Measurements from ENCODE around the gene CD34. TPM values are rescaled to one million over a fixed set of nuclear protein-coding genes. Genes with fewer than 3 reads are reported as not detected.

CD34 gene
- total RNA-seq, 1 experiment from 2014 or later: 0.35 TPM

DNA sequence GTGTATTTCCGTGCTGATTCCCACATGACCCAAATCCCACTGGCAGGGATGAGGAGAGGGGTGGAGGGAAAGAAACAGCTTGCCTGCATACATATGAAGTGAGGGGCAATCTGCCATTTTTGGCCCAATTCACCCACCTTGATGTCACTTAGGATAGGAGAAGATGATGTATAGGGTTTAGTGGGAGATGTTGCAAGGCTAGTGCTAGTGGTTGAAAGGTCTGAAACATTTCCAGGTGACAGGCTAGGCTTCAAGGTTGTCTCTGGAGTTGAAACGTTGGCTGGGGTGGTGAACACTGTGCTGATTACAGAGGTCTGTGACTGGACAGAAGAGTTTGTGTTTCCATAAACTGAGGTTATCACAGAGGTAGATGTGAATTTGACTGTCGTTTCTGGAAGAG is 12.1 kb downstream of the CD34 start:
- peaks cover 5% of the 10 kb centered on the region; the same call in 1 of the 2 replicates for H3K27me3 Mint-ChIP-seq (ENCODE audit: low read depth)
- no peak overlapping the region for H3T11ph ChIP-seq (ENCODE audit: low read length)
- no peak overlapping the region for H3K4me3 Mint-ChIP-seq
- no peaks in the 10 kb centered on the region for H3K23me2 ChIP-seq (ENCODE audit: insufficient read length, low read depth, low read length, poor library complexity, severe bottlenecking)
- H3K56ac ChIP-seq (ENCODE audit: insufficient read length, low read depth, low read length): no peak overlapping the region
- DNase-seq: no peak
- no peak overlapping the region for H3K4ac ChIP-seq (ENCODE audit: low read depth, low read length)
- no peak overlapping the region for H2AFZ ChIP-seq (ENCODE audit: low read length)
- H2BK120ac ChIP-seq (ENCODE audit: low read depth, low read length, poor library complexity, severe bottlenecking): no peak overlapping the region
- H3K4me1 ChIP-seq (ENCODE audit: insufficient read depth, low read length): no peaks in the 10 kb centered on the region
- H4K8ac ChIP-seq (replicated peaks; ENCODE audit: insufficient read length, low read depth, low read length): no peak overlapping the region
- H3K9me3 ChIP-seq (ENCODE audit: control insufficient read depth, low read depth, low read length): no peaks in the 10 kb centered on the region
- H4K91ac ChIP-seq (ENCODE audit: insufficient read length, low read depth, low read length): no peak overlapping the region
- no peaks in the 10 kb centered on the region for H3K36me3 Mint-ChIP-seq (ENCODE audit: insufficient read depth in 1 of 3, low read depth in 3 of 3)
- H3K23ac ChIP-seq (ENCODE audit: insufficient read length, low read depth, low read length): no peak overlapping the region
- no peak overlapping the region; a peak in 1 of 7 replicates for H3K27ac Mint-ChIP-seq
- WGBS (ENCODE audit: extremely low coverage, insufficient read length, low lambda C conversion rate): no CpG with 5 or more reads among the region's 3 CpGs
- H4K20me1 ChIP-seq (ENCODE audit: control insufficient read depth, insufficient read depth, insufficient read length): no peaks in the 10 kb centered on the region
- H3K27me3 ChIP-seq (ENCODE audit: insufficient read depth, low read length): no peaks in the 10 kb centered on the region
- no peak overlapping the region for H3K18ac ChIP-seq (ENCODE audit: insufficient read length, low read depth, low read length)
- no peak overlapping the region for H3K9ac ChIP-seq (ENCODE audit: extremely low read depth, insufficient read length, low read length)
- no peaks in the 10 kb centered on the region for H3K79me2 ChIP-seq (ENCODE audit: insufficient read depth, low read length)
- H4K5ac ChIP-seq (ENCODE audit: insufficient read length, low read depth, low read length): no peak overlapping the region
- no peak overlapping the region for H2BK12ac ChIP-seq (ENCODE audit: insufficient read length, low read depth, low read length)
- H3K79me1 ChIP-seq (ENCODE audit: insufficient read depth, low read depth, low read length, poor library complexity, severe bottlenecking): no peaks in the 10 kb centered on the region
- no peak overlapping the region for H2AK5ac ChIP-seq (ENCODE audit: insufficient read length, low read length)
- peaks cover 0 to 4% of the 10 kb centered on the region in 2 experiments; a peak in 3 of 4 replicates for H3K4me1 Mint-ChIP-seq
- no peak overlapping the region for H3K4me2 ChIP-seq (ENCODE audit: insufficient read depth, insufficient read length, low read length)
- H3K9me3 Mint-ChIP-seq: no peaks in the 10 kb centered on the region
- TF ChIP-seq, protein P1, sequence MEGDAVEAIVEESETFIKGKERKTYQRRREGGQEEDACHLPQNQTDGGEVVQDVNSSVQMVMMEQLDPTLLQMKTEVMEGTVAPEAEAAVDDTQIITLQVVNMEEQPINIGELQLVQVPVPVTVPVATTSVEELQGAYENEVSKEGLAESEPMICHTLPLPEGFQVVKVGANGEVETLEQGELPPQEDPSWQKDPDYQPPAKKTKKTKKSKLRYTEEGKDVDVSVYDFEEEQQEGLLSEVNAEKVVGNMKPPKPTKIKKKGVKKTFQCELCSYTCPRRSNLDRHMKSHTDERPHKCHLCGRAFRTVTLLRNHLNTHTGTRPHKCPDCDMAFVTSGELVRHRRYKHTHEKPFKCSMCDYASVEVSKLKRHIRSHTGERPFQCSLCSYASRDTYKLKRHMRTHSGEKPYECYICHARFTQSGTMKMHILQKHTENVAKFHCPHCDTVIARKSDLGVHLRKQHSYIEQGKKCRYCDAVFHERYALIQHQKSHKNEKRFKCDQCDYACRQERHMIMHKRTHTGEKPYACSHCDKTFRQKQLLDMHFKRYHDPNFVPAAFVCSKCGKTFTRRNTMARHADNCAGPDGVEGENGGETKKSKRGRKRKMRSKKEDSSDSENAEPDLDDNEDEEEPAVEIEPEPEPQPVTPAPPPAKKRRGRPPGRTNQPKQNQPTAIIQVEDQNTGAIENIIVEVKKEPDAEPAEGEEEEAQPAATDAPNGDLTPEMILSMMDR (conservative IDR thresholded peaks at IDR 0.05): no peak
- H3K14ac ChIP-seq (ENCODE audit: insufficient read depth, low read length): no peak overlapping the region
- no peak overlapping the region for H2BK5ac ChIP-seq (ENCODE audit: insufficient read length, low read length)
- no peak overlapping the region for H2BK15ac ChIP-seq (ENCODE audit: low read depth, low read length)
- H3K27ac ChIP-seq (ENCODE audit: insufficient read length, low read depth, low read length): no peak overlapping the region
- no peak overlapping the region for H2BK20ac ChIP-seq (ENCODE audit: low read depth, low read length, poor library complexity, severe bottlenecking)

Measured in H9 (cell line).